Activated CD8-positive, alpha-beta memory T cell treated with anti-CD3 and anti-CD28 coated beads, Interleukin-2, amount 50 U/mL, for 4 hours (primary cell): ENCODE measurements around the gene TUB.

Experiments
- DNase-seq: peaks from one replicate; pipeline ENCODE4 v3.0.0-alpha.2; 2020

The TUB gene

DNA sequence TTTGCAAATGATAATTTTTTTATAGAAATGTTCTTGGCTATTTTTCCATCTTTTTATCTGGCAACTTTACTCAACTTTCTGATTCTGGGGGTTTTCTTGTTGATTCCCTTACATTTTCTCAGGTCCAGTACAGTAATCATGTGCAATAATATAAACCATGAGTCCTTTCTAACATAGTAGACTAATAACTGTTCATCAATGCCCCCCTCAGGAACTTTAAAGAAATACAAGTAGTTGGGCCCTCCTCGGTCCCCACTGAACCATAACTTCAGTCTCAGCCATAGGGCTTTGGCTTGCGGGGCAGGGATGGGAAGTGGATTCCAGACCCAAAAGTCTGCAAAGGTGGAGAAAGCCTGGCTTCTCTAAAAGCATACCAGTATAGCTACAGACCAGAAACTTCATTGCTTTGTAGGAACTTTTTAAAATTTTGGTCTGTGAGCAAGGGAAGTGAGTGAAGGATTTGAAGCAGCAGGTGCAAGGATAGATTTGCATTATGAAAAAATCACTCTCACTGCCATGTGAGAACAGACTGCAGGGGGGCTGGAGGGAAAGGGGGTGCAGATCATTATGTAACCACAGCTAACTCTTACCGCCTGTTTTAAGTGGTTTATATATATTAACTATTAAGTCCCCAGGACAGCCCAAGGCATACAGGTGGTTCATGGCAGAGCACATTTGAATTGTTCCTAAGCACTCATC lies 10.4 kb upstream of the TUB start:
- DNase-seq: no peak

DNA sequence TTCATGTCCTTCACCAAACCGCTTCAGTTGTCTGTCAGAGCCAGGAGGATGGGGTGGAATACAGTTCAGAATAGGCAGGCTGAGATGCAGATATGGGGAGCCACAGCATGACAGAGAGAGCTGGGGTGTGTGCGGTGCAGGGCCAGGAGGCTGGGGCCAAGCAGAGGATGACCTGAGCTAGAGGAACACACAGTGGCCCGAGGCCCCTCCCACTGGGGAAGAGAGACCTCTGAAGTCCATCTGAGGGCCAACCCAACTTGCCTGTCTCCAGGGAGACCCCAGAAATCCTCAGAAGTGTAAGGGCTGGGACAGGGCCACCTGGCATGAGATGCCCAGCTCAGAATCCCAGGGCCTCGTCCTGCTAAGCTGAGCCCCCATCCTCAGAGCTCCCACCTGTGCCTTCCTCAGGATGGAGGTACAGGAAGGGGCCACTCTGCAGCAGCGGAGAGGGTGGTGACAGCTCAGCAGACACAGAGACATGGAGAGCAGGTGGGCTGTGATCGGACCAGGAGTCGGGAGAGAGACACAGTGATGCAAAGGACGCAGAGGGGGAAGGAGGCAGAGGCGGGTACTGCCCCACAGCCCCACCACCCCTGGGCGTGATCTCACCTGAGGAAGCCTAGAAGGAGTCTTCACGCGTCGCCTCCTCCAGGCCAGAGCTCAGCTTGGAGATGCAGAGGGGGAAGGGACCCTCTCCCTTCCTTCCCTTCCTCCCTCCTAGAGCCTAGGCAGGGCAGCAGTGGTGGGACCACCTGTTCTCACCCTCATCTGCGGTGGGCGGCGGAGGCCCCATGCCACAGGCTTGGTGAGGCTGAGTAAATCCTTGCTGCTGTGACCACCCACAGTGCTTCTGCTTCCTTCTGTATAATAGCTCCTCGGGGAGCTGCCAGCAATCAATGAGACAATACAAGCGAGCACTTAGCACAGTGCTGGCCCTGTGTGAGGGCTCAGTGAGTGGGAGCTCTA lies 9.1 kb upstream of the TUB start:
- no peak for DNase-seq

DNA sequence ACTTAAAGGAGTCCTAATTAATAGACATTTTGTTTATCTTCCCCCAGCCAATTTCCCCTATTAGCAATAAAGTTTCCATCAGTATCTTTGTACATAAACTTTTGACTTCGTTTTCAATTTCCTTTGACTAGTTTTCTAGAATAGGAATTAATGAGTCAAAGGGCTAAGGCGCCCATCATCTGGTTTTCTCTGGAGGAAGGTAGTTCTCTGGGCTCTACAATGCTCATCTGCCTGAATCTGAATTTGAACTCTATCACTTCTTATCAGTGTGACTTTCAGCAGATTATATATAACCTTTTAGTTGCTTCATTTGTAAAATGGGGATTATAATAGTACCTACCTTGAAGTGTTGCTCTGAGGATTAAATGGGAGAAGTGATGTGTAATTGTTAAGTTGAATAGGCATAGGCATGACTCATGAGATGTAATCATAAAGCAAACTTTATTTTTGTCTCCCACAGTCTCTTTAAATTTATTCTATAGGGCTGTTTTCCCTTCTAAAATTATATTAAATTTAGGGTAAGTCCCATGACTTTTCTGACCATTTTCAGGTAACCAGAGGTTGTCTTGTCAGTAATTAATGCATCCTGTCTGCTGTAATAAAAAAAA lies 5.8 kb upstream of the TUB start:
- no peak for DNase-seq

DNA sequence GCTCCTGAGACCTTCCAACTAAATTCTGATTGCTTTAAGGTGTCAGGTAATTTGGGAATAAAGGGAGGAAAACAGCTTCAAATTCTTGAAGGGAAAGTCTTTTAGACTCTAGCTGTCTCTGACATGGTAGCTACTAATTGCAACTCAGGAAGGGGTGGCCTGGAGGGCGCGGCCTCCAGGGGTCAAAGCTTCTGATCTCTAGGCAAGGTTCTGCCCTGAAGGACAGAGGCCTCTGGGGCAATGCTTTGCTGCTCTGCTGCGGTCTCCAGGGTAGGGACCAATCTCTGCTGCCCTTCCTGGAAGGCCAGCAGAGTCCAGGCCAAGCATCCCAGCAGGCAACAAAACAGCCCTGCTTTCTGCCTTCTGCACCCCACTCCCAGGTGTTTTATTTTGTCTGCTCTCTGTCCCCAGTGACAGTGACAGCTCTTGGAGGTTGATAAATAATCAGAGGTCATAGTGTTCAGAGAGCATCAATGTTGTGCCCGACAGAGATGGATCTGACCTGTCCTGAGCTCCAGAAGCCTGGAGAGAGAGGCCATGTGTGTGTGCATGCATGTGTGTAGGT lies 1.8 kb upstream of the TUB start:
- DNase-seq: no peak

DNA sequence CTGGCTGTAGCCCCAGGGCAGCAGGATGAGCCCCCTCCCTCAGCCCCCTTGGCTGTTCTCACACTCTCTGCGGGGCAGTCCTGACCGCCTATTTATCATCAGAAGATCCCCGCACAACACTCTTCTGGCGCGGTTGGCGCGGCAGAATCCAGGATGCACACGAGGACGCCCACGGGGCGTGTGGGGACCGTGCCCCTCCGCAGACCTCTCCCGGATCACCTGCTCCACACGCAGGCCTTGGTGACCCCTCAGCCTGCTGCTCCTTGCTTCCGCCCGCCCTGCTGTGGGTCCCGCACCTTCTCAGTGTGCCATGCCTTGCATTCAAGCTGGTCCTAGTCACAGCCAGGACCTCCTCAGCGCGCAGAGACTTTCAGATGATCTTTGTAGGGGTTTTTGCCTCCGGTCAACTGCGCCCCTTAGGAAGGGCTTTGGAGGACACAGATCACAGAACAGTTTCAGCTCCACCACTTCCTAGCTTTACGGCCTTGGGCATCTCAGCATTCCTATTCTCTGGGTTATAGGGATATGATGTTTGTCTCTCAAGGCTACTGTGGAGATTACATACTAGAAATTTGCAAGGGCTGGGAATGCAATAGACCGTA lies 841 bp upstream of the TUB start:
- no peak for DNase-seq

DNA sequence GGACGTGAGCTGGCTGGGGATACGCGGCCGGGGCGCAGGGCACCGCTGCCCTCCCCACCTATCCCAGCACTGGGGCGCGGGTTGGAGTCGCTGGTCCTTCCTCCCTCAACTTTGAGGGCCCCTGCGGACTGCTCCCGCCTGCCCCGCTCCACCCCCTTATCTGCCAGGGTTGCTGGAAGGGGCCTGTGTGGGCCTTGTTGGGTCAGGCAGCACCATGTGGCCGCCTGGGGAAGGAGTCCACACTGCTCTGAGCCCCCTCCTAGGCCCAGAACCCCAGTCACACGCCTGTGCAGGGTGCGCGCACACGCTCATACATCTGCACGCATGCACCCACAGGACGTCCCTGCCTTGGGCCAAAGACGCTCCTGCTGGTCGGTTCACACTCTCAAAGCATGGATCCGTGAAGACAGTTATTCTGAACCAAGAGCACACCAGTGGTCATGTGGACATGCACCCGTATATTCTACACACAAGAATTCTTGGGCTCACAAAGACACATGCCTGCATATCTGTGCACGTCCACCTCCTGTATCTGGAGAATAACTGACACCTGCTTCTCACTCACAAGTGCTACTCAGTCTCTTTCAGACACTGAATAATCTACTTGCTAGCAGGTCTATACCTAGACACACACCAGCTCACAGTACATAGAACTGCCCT lies 710 bp downstream of the TUB start:
- DNase-seq: no peak

DNA sequence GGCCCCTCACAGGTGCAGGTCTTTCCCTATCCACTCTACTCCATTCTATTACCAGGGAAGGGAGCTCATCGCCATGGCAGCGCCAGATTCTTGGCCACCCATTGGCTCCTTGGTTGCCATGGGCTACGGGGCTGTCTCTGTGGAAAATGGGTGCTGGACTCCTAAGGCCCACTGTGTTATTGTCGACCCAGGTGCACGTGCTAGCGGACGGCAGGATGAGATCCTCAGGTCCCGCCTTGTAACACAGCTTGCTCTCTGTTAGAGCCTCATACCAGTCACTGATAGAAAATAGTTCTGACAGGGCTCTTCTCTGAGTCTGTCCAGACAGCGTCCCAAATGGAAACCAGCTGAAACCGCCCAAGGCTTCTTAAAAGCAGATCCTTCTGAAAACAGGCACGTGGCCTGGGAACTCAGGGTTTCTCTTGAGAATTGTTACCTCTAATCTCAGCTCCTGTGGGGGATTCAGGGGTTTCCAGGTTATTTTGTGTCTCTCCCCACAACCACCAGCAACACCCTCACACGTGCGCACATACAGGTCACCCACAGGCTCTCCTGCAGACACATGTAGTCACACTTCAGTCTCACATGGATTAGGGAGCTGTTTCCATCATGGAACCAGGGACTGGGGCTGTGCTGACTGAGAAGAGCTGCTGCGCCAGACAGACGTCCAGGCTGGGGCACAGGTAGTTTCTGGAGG lies 1.5 kb downstream of the TUB start:
- no peak for DNase-seq

DNA sequence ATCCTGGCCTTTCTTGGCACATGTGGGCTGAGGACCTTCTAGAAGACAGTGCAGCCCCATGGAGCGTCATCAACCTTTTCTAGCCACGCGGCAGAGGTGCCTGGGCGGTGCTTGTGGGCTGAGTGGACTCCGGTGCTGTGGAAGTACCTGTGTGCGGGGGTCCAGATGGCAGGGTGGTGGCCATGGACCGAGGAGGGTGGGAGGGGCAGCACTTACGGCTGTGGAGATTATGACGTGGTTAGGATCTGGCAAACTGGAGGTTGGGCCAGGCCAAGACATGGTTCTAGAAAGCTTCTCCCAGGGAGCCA lies 2.0 kb downstream of the TUB start:
- DNase-seq: no peak

DNA sequence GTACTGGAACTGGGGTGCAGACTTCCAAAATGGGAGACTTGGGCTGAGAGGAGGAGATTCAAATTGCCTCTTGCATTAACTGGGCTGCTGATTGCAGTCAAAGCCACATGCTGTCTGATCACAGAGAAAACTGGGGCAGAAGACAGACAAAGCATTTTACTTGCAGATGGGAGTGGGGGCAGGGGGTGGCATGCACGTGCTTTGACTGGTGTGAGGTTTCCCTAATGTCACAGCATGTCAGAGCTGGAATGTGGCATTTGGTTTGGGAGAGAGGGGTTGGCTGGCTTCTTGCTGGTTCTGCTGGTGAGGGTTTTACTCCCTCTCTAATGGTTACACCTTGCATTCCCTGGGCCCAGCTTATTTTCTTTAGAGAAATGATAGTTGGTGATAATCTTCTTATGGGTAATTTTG lies 2.9 kb downstream of the TUB start:
- no peak for DNase-seq

DNA sequence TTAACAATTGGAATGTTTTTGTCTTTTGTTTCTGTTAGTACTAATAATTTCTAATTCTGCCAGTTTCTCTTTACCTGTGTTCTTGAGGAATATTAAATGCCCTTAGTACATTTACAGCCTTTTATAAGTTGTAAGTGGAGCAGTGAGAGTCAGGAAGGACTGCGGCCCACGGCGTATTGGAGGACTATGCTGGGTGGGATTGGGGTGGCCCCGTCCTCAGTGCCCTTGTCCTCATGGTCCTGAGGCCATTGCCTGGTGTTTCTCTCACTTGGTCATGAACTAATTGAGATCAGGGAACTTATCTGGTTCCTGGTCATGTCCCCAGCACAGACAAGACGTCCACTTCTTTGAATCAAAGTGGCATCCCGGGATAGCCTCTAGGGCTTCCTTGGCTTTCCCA lies 3.3 kb downstream of the TUB start:
- DNase-seq: no peak

DNA sequence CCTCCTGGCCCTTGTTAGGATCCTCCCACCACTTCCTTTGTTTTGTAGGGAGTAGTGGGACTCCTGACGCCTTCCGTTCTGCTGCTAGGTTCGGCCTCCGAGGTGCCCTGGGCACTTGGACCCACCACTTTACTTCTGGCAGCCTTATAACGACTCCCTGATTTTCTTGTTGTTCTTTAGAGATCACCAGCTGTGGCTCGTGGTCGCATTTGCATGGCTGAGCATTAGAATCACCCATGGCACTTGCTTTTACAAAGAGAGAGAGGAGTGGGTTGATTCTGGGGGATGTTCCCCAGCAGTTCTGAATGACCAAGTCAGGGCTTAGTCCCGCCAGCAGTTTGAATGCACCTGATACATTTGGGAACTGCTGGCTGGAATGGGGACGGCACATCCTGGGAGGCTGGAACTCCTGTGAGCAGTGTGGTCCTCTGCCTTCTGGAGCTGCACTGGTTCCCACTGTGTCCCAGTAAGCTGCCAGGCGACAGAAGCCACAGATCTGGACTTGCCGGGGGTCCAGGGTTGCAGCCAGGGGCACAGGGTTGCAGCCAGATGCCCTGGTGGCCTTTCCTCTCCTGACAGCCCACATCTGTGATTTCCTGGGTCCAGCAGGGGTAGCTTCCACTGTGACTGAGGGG lies 4.1 kb downstream of the TUB start:
- DNase-seq: no peak

DNA sequence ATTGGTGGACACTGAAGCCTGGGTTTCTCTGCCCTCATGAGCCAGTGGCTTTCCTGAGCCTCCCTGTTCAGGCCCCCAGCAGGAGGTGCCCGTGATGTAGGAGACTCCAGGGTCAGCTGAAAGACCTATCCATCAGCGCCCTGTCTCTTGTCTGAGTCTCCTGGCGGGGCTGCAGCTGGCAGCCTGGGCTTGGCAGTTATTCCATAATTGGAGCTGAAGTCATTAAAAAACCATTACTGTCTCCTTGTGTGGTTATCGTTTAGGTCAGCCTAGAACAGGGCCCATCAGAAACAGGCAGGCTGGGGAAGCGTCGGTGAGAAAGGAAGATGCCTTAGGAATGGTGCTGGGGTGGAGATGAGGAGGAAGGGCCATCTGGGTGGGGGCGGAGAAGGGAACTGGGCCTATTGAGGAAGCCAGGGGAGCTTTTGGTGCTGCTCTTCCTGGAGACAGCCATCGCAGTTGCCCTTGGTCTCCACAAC lies 5.0 kb downstream of the TUB start:
- no peak for DNase-seq

DNA sequence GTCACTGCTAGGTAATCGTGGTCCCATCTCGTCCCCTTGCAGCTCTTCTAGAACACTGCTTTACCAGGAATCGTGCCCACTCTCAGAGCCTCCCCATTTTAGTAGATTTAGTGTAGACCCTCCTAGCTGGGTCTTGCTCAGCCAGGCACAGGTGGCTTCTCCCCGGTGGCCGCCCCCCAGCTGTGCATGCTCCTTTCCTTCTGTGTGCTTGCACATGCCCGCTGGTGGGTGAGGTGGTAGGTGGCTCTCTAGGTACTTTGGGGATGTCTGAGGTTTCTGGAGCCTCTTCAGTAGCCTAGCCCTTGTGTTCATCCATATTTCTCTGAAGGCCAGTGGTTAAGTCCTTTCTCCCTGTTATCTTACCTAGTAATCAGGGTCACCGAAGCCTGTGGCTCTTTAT lies 5.6 kb downstream of the TUB start:
- DNase-seq: no peak

DNA sequence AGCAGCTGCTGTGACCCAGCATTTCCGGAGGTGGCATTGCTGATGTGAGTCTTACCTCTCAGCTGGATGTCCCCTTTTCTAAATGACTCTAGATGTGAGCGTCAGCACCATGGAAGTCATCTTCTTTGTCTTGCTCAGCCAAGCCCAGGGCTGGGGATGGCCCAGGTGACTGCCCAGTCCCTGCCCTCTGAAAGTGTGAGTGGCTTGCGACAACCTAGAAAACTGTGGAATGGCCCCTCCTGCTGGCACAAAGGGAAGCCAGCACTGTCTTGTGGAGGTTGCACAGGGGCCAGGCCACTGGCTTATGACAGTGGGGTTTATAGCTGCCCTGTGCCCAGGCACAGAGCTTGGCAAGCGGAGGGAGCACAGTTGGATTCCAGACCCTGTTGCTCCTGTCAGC lies 6.2 kb downstream of the TUB start:
- DNase-seq: no peak

DNA sequence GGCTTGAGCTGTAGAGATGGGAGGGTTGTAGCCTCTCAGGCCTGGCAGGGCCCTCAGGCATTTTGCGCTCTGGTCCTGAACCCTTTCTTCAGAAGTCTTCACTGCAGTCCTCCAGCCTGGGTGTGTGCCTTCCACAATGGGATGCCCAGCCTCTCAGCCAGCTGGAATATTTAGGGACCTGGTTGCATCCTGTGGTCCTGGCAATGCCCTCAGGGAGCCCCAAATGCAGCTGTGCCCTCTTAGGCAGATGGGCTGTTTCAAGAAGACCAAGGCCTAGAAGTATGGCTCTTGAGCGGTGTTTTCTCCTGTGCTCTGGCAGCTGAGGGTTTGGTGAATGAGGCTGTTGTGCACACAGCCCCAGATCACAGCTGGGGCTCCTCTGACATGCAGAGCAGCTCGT lies 6.7 kb downstream of the TUB start:
- DNase-seq: no peak

DNA sequence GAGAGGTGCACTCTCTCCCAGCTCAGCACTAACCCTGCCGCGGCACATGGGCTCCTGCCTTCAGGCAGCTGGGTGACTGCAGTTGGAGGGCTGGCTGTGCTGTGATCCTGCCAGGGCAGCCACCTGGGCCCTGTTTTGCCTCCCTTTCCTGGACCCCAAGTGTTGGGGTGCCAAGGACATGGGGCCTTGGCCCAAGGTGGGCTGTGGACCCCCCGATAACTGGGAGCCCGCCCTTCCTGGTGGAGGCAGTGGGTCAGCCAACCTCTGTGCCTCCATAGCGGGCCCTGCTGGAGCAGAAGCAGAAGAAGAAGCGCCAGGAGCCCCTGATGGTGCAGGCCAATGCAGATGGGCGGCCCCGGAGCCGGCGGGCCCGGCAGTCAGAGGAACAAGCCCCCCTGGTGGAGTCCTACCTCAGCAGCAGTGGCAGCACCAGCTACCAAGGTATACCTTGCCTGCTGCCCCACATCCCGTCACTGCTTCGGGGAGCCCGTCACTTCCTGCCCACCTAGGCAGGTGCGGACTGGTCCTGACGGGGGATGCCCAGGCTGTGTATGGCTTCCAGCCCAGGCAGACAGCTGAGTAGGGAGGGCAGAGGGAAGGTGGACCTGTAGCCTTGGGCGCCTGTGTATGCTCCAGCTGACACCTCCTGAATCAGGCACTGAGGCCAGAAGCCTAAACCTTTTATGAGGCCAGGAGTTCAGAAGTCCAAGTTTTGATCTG lies 8.9 kb downstream of the TUB start:
- no peak for DNase-seq

DNA sequence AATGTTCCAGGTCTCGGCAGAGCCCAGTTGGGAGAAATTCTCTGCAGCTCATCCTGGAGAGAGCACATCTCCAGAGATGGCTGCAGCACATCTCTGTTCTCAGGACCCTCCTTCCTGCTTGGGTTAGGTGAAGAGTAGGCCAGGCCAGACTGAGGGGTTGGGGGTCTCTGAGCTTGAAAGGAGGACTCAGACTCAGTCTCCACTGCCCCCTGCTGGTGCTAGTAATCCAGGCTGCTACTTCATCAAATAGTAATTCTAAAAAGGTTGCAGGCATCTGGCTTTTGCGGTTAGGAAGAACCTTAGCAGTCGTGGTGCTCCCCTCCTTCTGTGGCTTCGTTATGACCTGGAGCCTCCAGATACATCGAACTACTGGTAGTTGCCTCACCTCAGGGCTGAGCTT lies 9.7 kb downstream of the TUB start:
- no peak for DNase-seq

DNA sequence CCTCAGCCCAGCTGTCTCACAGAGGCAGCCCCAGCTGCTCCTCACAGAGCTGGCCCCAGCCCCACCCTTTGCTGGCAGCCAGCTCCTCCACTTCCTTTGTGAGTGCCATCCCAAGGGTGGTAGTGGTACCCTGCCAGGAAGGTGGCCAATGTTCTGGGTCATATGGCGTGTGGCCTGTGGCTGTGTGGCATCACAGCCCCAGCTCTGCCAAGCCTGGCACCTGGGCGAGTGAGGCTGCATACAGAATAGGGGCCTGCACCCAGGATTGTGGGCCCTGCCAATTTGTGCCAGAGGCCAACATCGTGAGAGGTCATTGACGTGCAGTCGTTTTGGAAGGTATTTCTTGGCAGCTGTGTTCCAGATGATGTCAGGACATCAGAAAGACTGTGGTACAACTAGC lies 10.7 kb downstream of the TUB start:
- DNase-seq: no peak

DNA sequence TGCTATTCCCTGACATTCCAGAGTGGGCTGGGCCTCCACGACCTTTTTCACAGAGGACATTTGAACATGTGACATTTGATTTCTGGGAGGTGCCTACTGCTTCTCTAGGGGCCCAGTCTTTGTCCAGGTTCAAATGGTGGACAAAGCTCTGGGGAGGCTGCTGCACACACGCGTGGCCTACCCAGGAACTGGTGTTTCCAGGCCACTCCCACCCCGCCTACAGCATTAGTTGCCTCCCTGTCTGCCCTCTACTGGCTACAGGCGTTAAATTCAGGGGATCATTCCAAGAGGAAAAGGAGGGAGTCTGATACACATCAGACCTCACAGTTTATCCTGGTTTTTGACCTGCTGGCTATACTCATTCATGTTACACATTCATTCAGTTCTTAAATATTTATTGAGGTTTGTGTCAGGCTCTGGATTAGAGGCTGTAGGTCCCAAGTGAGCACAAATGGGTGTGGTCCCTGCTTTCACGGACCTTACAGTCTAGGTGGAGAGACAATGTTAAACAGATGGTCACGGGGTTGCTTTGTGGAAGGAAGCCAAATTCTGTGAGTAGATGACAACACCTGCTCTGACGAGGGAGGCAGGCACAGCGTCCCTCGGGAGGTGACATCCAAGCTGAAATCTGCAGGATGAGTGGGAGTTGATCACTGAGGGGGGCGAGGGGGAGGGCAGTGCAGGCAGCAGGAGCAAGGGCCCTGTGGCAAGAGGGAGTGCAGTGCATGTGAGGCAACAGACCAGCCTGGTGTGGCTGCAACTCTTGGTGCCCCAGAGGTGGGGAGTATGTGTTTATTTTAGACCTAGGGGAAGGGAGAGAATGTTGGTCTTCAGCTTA lies 11.8 kb downstream of the TUB start:
- DNase-seq: peak; percentile 29
